HEK293T (cell line): Measurements from ENCODE around the gene PRRT4.

Experiments used
- ARNT ChIP-seq: fragments of 450-650 bp; IDR thresholded peaks from 2 replicates; pipeline ENCODE4 v1.6.1; 2017; ENCODE audit warnings: mild to moderate bottlenecking
- CTBP1 ChIP-seq: fragments of 450-650 bp; IDR thresholded peaks from 2 replicates; pipeline ENCODE4 v1.6.1; 2016; ENCODE audit warnings: borderline replicate concordance
- FOXA1 ChIP-seq: fragments of 450-650 bp; IDR thresholded peaks from 2 replicates; pipeline ENCODE4 v1.6.1; 2016; ENCODE audit warnings: mild to moderate bottlenecking
- FOXK2 ChIP-seq: fragments of 450-650 bp; IDR thresholded peaks from 2 replicates; pipeline ENCODE4 v1.6.1; 2016; ENCODE audit warnings: mild to moderate bottlenecking
- FOXM1 ChIP-seq: fragments of 450-650 bp; IDR thresholded peaks from 2 replicates; pipeline ENCODE4 v1.6.1; 2017; ENCODE audit warnings: mild to moderate bottlenecking, borderline replicate concordance

- TF ChIP-seq FOXK2 (no peak), ARNT (no peak), FOXA1 (no peak), FOXM1 (no peak), CTBP1 (no peak)
Observed at GRCh38 chr7:128376077-128376476, 14.6 kb upstream of the PRRT4 start.
